SK-N-SH (cell line): ENCODE data around the gene NOD2. TPM values are rescaled to one million over a fixed set of nuclear protein-coding genes. Genes with fewer than 3 reads are reported as not detected.

Source experiments
- CTCF ChIA-PET: fragments of 300-600, 350-600 bp; formaldehyde crosslinking; extraction: SDS; loops from one replicate; lab custom pipeline; 2021; lab: Yijun Ruan, JAX
- POLR2A ChIA-PET: fragments of 350-600 bp; sonication (Branson Sonifier 250); formaldehyde crosslinking; extraction: SDS; loops from one replicate; lab custom pipeline; 2020; ENCODE audit warnings: antibody characterized with exemption, inconsistent platforms; lab: Yijun Ruan, JAX
- DNase-seq: peaks from one replicate; pipeline ENCODE4 v3.0.0; 2012
- H2AFZ ChIP-seq: fragments of 200-600 bp; sonication (generic); 2 replicates; pipeline ENCODE4 v1.8.1; 2016; ENCODE audit warnings: antibody characterized with exemption, mild to moderate bottlenecking, low read depth
- H3F3A ChIP-seq: fragments of 200-600 bp; sonication (generic); replicated peaks from 2 replicates; pipeline ENCODE3; 2016; ENCODE audit warnings: antibody characterized with exemption, mild to moderate bottlenecking; ENCODE audit not compliant: insufficient read depth
- H3K27ac ChIP-seq, 2 experiments: fragments of 200-500 bp in 1 of 2; fragments of 200-600 bp in 1 of 2; sonication (Bioruptor generic) in 1 of 2; sonication (generic), shearing (Covaris generic) in 1 of 2; 2 replicates each; pipeline versions ENCODE4 v1.5.1 to v1.6.1; 2014 to 2016; ENCODE audit warnings: low read depth in 2 of 2, inconsistent platforms in 1 of 2, low read length in 1 of 2, mild to moderate bottlenecking in 1 of 2, mixed read lengths in 1 of 2
- H3K27me3 ChIP-seq: fragments of 200-600 bp; sonication (generic), shearing (Covaris generic); 2 replicates; pipeline ENCODE4 v1.6.1; 2016; ENCODE audit warnings: mixed run types; ENCODE audit not compliant: insufficient read depth
- H3K36me3 ChIP-seq, 2 experiments: fragments of 200-500 bp in 1 of 2; fragments of 200-600 bp in 1 of 2; sonication (Bioruptor generic) in 1 of 2; sonication (generic) in 1 of 2; replicated peaks in 1 of 2; 2 replicates each; pipeline versions ENCODE3 to v1.5.1; 2014 to 2016; ENCODE audit warnings: low read length in 1 of 2, mild to moderate bottlenecking in 1 of 2; ENCODE audit not compliant: insufficient read depth in 2 of 2, control insufficient read depth in 1 of 2
- H3K4me1 ChIP-seq, 2 experiments: fragments of 200-500 bp in 1 of 2; fragments of 200-600 bp in 1 of 2; sonication (Bioruptor generic) in 1 of 2; sonication (generic), shearing (Covaris generic) in 1 of 2; 2 replicates each; pipeline versions ENCODE4 v1.5.1 to v1.6.1; 2014 to 2016; ENCODE audit warnings: low read depth in 1 of 2, low read length in 1 of 2, mixed run types in 1 of 2; ENCODE audit not compliant: insufficient read depth in 2 of 2, control insufficient read depth in 1 of 2
- H3K4me2 ChIP-seq: fragments of 200-600 bp; sonication (generic), shearing (Covaris generic); 2 replicates; pipeline ENCODE4 v1.6.1; 2017; ENCODE audit warnings: mixed run types
- H3K4me3 ChIP-seq, 2 experiments: fragments of 200-500 bp in 1 of 2; fragments of 200-600 bp in 1 of 2; sonication (Bioruptor generic) in 1 of 2; sonication (generic), shearing (Covaris generic) in 1 of 2; 2 replicates each; pipeline versions ENCODE4 v1.5.1 to v1.8.1; 2014 to 2016; ENCODE audit warnings: low read depth in 2 of 2, inconsistent platforms in 1 of 2, low read length in 1 of 2, mild to moderate bottlenecking in 1 of 2, mixed read lengths in 1 of 2, moderate library complexity in 1 of 2
- H3K79me2 ChIP-seq: fragments of 200-600 bp; sonication (generic); 2 replicates; pipeline ENCODE4 v1.8.1; 2017; ENCODE audit warnings: mild to moderate bottlenecking; ENCODE audit not compliant: insufficient read depth
- H3K9ac ChIP-seq: fragments of 200-600 bp; sonication (generic); 2 replicates; pipeline ENCODE4 v1.6.1; 2017; ENCODE audit warnings: mixed run types
- H3K9me2 ChIP-seq: fragments of 200-600 bp; sonication (generic); 2 replicates; pipeline ENCODE4 v1.6.1; 2017; ENCODE audit warnings: mixed run types
- H3K9me3 ChIP-seq: fragments of 200-600 bp; sonication (generic); 2 replicates; pipeline ENCODE4 v1.6.1; 2017; ENCODE audit warnings: mixed run types, mild to moderate bottlenecking, moderate library complexity
- H4K20me1 ChIP-seq: fragments of 200-600 bp; sonication (generic); 2 replicates; pipeline ENCODE4 v1.6.1; 2017; ENCODE audit warnings: mild to moderate bottlenecking, mixed run types; ENCODE audit not compliant: insufficient read depth
- EP300 ChIP-seq, 2 experiments: IDR thresholded peaks; 2 replicates each; pipeline versions ENCODE4 v1.4.0 to v1.6.1; 2012; ENCODE audit warnings: borderline replicate concordance in 1 of 2, low read depth in 1 of 2, low read length in 1 of 2
- EZH2phosphoT487 ChIP-seq: fragments of 200-600 bp; sonication (generic); IDR thresholded peaks from 2 replicates; pipeline ENCODE4 v1.6.1; 2017; ENCODE audit warnings: low read depth, mixed run types, mild to moderate bottlenecking, antibody characterized with exemption, moderate library complexity, borderline replicate concordance
- FOXJ3 ChIP-seq: sonication (generic); formaldehyde crosslinking; IDR thresholded peaks from 2 replicates; pipeline ENCODE4 v1.5.1; 2020; ENCODE audit warnings: mild to moderate bottlenecking, missing genetic modification reagents
- FOXM1 ChIP-seq: IDR thresholded peaks from 2 replicates; pipeline ENCODE4 v1.4.0; 2012; ENCODE audit warnings: low read depth, mild to moderate bottlenecking
- GABPA ChIP-seq: IDR thresholded peaks from 2 replicates; pipeline ENCODE4 v1.4.0; 2012; ENCODE audit warnings: low read depth, mild to moderate bottlenecking
- GATA2 ChIP-seq: sonication (generic); formaldehyde crosslinking; IDR thresholded peaks from 2 replicates; pipeline ENCODE4 v1.5.0; 2020; ENCODE audit warnings: mild to moderate bottlenecking, missing genetic modification reagents
- IRF3 ChIP-seq: fragments of 150-350 bp; IDR thresholded peaks from 2 replicates; pipeline ENCODE4 v1.6.1; 2016; ENCODE audit warnings: mild to moderate bottlenecking, low read depth, low read length
- JUND ChIP-seq: IDR thresholded peaks from 2 replicates; pipeline ENCODE4 v1.4.0; 2012
- MAX ChIP-seq: IDR thresholded peaks from 2 replicates; pipeline ENCODE4 v1.4.0; 2012; ENCODE audit warnings: low read depth
- MEF2A ChIP-seq: IDR thresholded peaks from 2 replicates; pipeline ENCODE4 v1.4.0; 2012; ENCODE audit warnings: low read depth, borderline replicate concordance
- MXI1 ChIP-seq: IDR thresholded peaks from 2 replicates; pipeline ENCODE4 v1.6.1; 2012; ENCODE audit warnings: mild to moderate bottlenecking, low read depth, low read length, improper control_type of control experiment
- NRF1 ChIP-seq: IDR thresholded peaks from 2 replicates; pipeline ENCODE4 v1.6.1; 2012; ENCODE audit warnings: low read depth, mild to moderate bottlenecking, low read length
- RCOR1 ChIP-seq: fragments of 150-350 bp; IDR thresholded peaks from 2 replicates; pipeline ENCODE4 v1.6.1; 2017; ENCODE audit warnings: antibody characterized with exemption, low read length
- TCF12 ChIP-seq: IDR thresholded peaks from 2 replicates; pipeline ENCODE4 v1.4.0; 2012
- TEAD4 ChIP-seq: IDR thresholded peaks from 2 replicates; pipeline ENCODE4 v1.4.0; 2012; ENCODE audit warnings: mild to moderate bottlenecking, borderline replicate concordance; ENCODE audit not compliant: insufficient read depth
- USF2 ChIP-seq: fragments of 150-350 bp; IDR thresholded peaks from 2 replicates; pipeline ENCODE4 v1.6.1; 2017; ENCODE audit warnings: antibody characterized with exemption, low read length, low read depth, borderline replicate concordance
- WGBS: methylation state at CpG from one replicate; pipeline ENCODE4 v1.1.6; 2017; ENCODE audit warnings: low lambda C conversion rate; 5-methylcytosine and 5-hydroxymethylcytosine counted together
- polyA plus RNA-seq, 3 experiments: library from polyadenylated mRNA; depleted of rRNA; stranded (reverse); fragments of >200 nt; gene quantifications; 2 replicates each; pipeline ENCODE4 v1.2.3, GENCODE V29; 2012
- TF ChIP-seq, protein P1 (sequence below): IDR thresholded peaks from 2 replicates; pipeline ENCODE4 v1.4.0; 2012; ENCODE audit warnings: low read depth, borderline replicate concordance
- TF ChIP-seq, protein P2 (sequence below): IDR thresholded peaks from 2 replicates; pipeline ENCODE4 v1.6.1; 2012; ENCODE audit warnings: mild to moderate bottlenecking, low read depth, low read length, moderate library complexity

The NOD2 gene
- polyA plus RNA-seq, 1 of the 3 experiments (the other 2 are of a cell fraction): not detected

- no peak overlapping the region for H3K9ac ChIP-seq
- H3K4me3 ChIP-seq: no peak overlapping the region
- POLR2A ChIA-PET: interaction anchor here (0.6 kb wide), 1 partner anchor 23 kb away, joined by 3 read pairs; no protein-coding TSS in a partner anchor
- H3F3A ChIP-seq: no peaks in the 10 kb centered on the region
- H4K20me1 ChIP-seq: no peaks in the 10 kb centered on the region
- H3K79me2 ChIP-seq: no peaks in the 10 kb centered on the region
- H3K27ac ChIP-seq: no peak overlapping the region
- 62% methylated on average over 8 of the region's 8 CpGs for WGBS
- CTCF ChIA-PET: interaction anchor here (0.6 to 1.2 kb wide), 4 partner anchors 9 to 121 kb away, joined by 3 to 4 read pairs (median 3); no protein-coding TSS in a partner anchor
- no peaks in the 10 kb centered on the region for H3K9me3 ChIP-seq
- no peaks in the 10 kb centered on the region for H3K4me1 ChIP-seq
- no peak for DNase-seq
- no peak overlapping the region for H2AFZ ChIP-seq
- H3K36me3 ChIP-seq: no peaks in the 10 kb centered on the region
- no peak overlapping the region for H3K4me2 ChIP-seq
- TF ChIP-seq TCF12: no peak
- TF ChIP-seq, protein P1, sequence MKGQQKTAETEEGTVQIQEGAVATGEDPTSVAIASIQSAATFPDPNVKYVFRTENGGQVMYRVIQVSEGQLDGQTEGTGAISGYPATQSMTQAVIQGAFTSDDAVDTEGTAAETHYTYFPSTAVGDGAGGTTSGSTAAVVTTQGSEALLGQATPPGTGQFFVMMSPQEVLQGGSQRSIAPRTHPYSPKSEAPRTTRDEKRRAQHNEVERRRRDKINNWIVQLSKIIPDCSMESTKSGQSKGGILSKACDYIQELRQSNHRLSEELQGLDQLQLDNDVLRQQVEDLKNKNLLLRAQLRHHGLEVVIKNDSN: no peak
- no peak for TF ChIP-seq IRF3
- TF ChIP-seq USF2: no peak
- no peak for TF ChIP-seq MEF2A
- TF ChIP-seq FOXJ3: no peak
- TF ChIP-seq NRF1: no peak
- no peak for TF ChIP-seq GABPA
- no peak for TF ChIP-seq EZH2phosphoT487
- TF ChIP-seq FOXM1: no peak
- TF ChIP-seq MAX: no peak
- TF ChIP-seq RCOR1: no peak
- no peaks in the 10 kb centered on the region; the same call in 1 of the 2 replicates for H3K27me3 ChIP-seq
- H3K9me2 ChIP-seq: no peaks in the 10 kb centered on the region
These were observed 7.8 kb upstream of the NOD2 start for GRCh38 chr16:50685462-50686063.

DNA sequence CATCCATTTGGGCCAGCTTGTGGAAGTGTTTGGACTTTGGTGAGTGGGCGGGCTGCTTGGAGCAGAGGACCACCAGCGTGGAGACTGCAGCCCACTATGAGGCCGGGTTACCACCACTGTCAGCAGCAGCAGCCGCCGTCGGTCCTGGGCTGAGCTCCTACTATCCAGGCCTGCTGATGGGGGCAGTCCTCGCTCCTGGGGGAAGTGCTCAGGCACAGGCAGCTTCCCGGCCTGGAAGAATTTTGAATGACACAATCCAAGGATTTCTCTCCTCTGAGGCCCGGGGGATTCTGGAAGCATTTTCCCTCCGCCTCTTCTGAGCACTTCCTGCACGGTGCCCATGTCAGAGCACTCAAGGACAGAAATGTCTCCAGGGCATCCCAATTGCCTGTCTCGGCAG lies 5.3 kb upstream of the NOD2 start:
- no peaks in the 10 kb centered on the region for H3K36me3 ChIP-seq
- 26% methylated on average over 4 of the region's 12 CpGs for WGBS
- no peak overlapping the region for H3K27ac ChIP-seq
- no peak overlapping the region for H3K4me2 ChIP-seq
- no peaks in the 10 kb centered on the region for H3K9me2 ChIP-seq
- CTCF ChIA-PET: interaction anchor here (1.0 to 1.3 kb wide), 2 partner anchors 21 to 23 kb away, joined by 4 to 6 read pairs; no protein-coding TSS in a partner anchor
- no peak overlapping the region for H3K4me3 ChIP-seq
- no peak overlapping the region for H3K9ac ChIP-seq
- POLR2A ChIA-PET: no interaction called here
- H3F3A ChIP-seq: no peaks in the 10 kb centered on the region
- no peak for DNase-seq
- H3K9me3 ChIP-seq: no peaks in the 10 kb centered on the region
- H3K79me2 ChIP-seq: no peaks in the 10 kb centered on the region
- no peak overlapping the region for H2AFZ ChIP-seq
- no peaks in the 10 kb centered on the region for H4K20me1 ChIP-seq
- no peaks in the 10 kb centered on the region; the same call in 1 of the 2 replicates for H3K27me3 ChIP-seq
- no peaks in the 10 kb centered on the region for H3K4me1 ChIP-seq
- TF ChIP-seq, protein P2, sequence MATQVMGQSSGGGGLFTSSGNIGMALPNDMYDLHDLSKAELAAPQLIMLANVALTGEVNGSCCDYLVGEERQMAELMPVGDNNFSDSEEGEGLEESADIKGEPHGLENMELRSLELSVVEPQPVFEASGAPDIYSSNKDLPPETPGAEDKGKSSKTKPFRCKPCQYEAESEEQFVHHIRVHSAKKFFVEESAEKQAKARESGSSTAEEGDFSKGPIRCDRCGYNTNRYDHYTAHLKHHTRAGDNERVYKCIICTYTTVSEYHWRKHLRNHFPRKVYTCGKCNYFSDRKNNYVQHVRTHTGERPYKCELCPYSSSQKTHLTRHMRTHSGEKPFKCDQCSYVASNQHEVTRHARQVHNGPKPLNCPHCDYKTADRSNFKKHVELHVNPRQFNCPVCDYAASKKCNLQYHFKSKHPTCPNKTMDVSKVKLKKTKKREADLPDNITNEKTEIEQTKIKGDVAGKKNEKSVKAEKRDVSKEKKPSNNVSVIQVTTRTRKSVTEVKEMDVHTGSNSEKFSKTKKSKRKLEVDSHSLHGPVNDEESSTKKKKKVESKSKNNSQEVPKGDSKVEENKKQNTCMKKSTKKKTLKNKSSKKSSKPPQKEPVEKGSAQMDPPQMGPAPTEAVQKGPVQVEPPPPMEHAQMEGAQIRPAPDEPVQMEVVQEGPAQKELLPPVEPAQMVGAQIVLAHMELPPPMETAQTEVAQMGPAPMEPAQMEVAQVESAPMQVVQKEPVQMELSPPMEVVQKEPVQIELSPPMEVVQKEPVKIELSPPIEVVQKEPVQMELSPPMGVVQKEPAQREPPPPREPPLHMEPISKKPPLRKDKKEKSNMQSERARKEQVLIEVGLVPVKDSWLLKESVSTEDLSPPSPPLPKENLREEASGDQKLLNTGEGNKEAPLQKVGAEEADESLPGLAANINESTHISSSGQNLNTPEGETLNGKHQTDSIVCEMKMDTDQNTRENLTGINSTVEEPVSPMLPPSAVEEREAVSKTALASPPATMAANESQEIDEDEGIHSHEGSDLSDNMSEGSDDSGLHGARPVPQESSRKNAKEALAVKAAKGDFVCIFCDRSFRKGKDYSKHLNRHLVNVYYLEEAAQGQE: no peak
- no peak for TF ChIP-seq MXI1
- no peak for TF ChIP-seq EP300 (IDR thresholded peaks at IDR 0.05; ENCODE audit: borderline replicate concordance in 1 of 2, low read depth in 1 of 2, low read length in 1 of 2)
- TF ChIP-seq TEAD4: no peak
- TF ChIP-seq, protein P1: no peak
- no peak for TF ChIP-seq JUND
- TF ChIP-seq GATA2: no peak
- TF ChIP-seq IRF3: no peak
